ENCODE measurements around the gene IGSF23.
"Not testable (repeated sequence)": the region's sequence is repeated elsewhere in the genome, so short reads cannot be mapped to it uniquely, and the experiment has no call there.

IGSF23 gene

DNA sequence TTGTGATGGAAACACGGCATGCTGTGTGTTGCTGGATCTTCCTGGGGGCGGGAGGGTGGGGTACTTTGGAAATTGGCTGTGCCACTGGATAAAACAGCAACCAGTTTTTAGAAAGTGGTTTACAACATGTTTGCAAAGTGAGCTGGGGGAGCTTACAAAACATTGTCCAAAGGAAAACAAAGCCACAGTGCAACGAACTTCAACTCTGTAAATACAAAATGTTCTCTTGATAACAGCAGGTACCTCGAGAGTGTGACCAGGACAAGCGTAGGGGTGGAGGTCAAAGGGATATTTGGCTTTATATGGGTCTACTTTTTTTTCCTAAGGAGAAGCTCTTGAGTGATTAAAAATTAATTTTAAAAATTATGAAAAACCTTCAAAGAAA lies 2.5 kb downstream of the IGSF23 start:
- DNase-seq: no peak

DNA sequence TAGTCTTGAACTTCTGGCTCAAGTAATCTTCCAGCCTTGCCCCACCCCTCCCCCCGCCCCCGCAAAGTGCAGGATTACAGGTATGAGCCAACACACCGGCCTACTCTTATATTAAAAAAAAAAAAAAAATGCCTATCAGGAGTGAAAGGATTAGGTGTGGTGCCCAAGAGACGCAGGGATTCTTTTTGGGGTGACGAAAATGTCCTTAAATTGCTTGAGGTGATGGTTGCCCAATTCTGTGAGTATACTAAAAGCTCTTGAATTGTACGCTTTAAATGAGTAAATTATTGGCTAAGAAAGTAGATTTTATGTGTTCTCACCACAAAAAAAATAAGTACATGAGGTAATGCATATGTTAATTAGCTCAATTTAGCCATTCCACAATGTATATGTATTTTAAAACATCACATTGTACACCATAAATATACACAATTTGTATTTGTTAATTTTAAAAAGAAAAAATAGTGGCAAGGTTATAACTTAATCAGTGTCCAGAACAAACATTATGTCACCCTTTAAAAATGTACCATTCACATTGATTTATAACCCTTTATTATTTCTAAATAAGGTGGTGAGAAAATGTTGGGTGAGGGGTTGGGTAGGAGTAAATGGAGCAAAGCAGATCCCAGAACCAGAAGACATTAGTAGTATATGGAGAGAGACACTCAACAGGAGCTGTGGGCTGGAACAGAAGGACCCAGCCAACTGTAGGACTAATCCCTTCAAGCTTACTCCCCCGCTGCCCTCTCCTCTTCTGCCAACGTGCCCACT lies 3.9 kb downstream of the IGSF23 start:
- no peak for DNase-seq

DNA sequence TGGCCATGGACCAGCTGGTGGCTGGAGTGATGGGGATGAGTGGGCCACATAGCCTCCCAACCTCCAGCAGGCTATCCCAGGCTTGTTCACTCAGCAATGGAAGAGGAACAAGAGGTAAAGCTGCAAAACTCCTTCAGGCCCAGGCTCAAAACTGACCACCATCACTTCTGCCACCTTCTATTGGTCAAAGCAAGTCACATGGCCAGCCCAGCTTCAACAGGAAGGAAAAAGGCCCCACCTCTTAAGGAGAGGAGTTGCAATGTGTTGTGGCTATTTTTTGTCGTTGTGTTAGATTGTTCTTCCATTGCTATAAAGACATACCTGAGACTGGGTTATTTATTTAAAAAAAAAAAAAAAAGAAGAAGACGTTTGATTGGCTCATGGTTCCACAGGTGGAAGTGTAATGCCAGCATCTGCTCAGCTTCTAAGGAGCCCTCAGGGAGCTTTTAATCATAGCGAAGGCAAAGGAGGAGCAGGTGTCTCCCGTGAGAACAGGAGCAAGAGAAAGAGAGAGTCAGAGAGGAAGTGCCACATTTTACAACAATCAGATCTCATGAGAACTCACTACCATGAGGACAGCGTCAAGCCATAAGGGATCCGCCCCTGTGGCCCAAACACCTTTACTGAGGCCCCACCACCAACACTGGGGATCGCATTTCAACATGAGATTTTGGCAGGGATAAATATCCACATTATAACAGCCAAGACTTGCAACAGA lies 5.4 kb downstream of the IGSF23 start:
- no peak for DNase-seq

DNA sequence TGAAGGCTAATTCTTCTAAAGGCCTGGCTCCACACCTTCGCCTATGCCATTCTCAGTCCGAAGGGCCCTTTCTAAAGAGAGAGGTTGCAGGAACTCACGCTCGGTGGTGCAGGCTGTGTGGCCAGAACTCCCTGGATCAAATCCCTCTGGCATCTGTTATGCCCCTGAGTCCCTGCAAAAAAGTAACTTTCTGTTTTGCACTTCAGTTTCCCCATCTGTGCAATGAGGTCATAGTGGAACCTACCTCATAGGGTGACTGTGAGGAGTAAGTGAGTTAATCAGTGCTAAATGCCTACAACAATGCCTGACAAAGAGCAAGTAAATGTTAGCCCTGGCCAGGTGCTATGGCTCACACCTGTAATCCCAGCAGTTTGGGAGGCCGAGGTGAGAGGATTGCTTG lies 7.3 kb downstream of the IGSF23 start:
- DNase-seq: no peak

DNA sequence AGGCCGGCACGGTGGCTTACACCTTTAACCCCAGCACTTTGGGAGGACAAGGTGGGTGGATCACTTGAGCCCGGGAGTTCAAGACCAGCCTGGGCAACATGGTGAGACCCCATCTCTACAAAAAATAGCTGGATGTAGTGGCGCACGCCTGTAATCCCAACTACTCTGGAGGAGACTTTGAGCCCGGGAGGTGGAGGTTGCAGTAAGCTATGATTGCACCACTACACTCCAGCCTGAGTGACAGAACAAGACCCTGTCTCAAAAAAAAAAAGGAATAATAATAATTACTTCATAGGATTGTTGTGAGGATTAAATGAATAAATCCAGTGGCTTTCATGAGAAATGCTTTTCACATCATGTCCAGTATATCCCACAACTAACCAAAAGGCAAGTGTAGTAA lies 8.0 kb downstream of the IGSF23 start:
- no peak for DNase-seq

DNA sequence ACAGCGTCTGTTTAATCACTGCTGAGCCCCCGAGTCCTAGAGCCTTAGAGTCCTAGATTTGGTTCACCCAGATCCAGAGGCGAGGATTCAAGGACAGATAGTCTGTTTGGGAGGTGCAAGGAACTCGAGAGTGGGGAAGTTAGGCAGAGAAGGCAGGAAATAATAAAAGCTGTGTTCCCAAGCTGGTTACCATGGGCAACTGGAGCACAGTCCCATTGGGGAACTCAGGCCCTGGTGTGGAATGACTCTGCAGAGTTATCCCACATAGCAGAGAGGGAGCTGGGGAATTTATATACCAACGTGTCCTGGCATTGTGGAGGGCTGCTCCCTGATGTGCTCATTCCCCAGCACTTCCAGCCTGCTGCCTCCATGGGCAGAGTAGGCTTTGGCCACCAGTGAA lies 9.7 kb downstream of the IGSF23 start:
- no peak for DNase-seq

DNA sequence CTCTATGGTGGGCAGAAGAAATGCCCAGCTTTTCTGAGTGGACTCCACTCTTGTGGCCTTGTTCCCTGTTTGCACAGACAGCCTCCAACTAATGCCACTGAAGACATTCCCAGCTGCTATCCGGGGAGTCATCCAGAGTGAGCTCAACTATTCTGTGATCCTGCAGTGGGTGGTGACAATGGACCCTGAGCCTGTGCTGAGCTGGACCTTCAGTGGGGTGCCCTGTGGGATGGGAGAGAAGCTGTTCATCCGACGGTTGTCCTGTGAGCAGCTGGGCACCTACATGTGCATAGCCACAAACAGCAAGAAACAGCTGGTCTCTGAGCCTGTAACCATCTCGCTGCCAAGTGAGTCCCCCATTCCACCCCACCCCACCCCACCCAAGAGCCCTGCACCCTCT lies 10.3 kb downstream of the IGSF23 start:
- DNase-seq: no peak

DNA sequence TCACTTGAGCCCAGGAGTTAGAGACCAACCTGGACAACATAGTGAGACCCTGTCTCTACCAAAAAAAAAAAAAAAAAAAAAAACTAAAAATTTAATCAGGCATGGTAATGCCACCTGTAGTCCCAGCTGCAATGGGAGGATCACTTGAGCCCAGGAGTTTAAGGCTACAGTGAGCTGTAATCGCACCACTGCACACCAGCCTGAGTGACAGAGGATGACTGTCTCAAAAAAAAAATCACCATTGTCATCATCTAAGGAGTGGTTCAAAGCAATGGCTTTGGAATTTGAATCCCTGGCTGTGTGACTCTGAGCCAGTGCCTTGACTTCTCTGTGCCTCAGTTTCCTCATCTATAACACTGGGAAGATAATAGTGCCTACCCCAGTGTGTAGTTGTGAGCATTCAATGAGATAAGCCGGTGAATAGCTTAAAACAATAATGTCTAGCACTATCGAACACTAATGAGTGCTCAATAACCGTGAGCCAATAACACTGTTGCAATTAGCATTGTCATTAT lies 11.5 kb downstream of the IGSF23 start:
- DNase-seq: no peak

DNA sequence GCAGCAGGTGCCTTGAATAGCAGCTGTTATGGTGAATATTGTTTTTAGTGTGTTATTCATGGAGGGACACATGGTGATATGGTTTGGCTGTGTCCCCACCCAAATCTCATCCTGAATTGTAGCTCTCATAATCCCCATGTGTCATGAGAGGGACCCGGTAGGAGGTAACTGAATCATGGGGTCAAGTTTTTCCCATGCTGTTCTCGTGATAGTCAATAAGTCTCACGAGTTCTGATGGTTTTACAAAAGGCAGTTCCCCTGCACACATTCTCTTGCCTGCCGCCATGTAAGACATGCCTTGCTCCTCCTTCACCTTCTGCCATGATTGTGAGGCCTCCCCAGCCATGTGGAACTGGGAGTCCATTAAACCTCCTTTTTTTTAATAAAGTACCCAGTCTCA lies 12.3 kb downstream of the IGSF23 start:
- not testable (repeated sequence) for DNase-seq

DNA sequence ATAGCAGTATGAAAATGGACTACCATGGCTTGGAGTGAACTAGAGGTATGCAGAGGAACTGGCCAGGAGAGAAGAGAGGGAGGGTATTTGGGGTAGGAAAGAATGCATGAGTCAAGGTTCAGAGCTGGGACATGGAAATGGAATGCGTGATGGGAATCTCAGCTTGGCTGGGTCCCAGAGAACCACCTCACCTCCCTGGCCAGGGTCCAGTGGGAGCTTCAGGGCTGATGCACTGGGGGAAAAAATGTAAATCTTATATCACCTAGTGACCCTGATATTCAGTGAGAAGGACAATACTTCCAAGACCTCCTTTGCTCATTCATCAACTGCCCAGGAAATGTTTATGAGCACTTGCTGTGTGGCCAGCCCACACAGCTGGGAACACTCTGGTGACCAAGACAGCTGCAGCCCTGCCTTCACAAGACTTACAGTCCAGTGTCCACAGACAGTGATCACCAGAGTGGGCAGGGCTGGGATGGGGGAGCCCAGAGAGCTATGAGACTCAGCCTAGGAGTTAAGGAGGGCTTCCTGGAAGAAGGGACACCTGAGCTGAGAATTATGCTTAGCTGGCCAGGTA lies 12.8 kb downstream of the IGSF23 start:
- no peak for DNase-seq

DNA sequence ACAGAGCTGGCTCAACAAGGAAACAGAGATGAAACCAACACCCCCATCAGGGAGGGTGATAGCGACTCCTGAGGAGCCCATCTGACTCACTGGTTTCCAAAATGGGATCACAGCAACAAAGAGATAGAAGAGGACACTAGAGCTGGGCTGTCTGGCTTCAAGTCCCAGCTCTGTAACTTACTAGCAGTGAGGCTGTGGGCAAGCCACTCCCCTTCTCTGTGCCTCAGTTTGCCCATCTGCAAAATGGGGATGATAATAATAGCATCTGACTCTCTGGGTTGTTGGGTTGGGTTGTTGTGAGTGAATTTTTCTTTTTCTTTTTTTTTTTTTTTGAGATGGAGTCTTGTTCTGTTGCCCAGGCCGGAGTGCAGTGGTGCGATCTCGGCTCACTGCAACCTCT lies 14.3 kb downstream of the IGSF23 start:
- DNase-seq: no peak

DNA sequence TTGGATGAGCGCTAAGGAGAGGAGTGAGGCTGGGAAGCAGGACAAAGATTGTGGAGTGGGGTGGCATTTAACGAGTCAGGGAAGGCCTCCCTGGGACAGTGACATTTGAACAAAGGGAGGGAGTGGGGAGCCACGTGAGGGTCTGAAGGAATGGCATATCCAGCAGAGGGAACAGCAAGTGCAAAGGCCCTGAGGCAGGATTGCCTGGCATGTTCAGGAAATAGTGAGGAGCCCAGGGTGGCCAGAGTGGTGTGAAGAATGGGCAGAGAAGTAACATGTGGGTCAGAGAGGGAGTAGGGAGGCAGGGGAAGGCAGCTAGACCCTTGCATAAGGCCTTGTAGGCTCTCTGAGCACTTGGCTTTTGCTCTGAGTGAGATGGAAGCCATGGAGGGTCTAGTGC lies 15.4 kb downstream of the IGSF23 start:
- no peak for DNase-seq

DNA sequence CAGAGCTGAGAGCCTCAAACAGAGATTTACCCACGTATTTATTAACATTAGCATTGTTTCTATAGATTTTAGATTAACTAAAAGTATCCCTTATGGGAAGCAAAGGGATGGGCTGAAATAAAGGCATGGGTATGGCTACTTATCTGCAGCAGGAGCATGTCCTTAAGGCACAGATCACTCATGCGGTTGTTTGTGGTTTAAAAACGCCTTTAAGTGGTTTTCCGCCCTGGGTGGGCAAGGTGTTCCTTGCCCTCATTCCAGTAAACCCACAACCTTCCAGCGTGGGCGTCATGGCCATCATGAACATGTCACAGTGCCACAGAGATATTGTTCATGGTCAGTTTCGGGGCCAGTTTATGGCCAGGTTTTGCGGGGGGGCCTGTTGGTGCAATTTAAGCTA lies 18.2 kb downstream of the IGSF23 start:
- DNase-seq: not testable (repeated sequence)

DNA sequence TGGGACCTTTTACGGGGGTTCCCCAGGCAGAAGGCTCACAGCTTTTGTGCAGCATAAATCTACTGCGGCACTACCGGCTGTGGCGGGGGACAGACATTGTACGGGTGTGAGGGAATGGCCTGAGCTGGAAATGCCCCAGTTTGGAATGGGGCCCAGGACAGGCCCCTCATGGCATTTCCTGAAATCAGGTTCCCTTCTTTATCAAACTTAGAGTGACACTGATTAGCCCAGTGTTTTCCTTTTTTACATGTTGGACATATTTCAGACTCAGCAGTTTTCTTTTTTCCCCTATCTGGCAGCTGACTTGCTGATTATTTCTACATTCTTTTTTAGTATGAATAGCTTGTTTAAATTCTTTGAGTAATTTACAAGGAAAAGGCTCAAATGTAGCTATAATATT lies 20.7 kb downstream of the IGSF23 start:
- DNase-seq: not testable (repeated sequence)

DNA sequence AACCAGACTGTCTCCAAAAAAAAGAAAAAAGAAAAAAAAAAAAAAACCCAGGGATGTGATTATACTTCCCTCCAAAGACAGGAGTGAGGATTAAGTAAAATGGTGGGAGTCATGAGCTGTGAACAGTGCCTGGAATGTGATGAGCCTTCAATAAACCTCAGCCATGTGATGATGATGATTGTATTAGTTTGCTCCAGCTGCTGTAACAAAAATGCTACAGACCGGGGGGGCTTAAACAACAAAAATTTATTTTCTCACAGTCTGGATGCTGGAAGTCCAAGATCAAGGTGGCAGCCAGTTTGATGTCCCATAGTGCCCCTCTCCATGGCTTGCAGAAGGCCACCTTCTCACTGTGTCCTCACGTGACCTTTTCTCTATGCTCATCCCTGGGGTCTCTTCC lies 21.4 kb downstream of the IGSF23 start:
- DNase-seq: no peak

DNA sequence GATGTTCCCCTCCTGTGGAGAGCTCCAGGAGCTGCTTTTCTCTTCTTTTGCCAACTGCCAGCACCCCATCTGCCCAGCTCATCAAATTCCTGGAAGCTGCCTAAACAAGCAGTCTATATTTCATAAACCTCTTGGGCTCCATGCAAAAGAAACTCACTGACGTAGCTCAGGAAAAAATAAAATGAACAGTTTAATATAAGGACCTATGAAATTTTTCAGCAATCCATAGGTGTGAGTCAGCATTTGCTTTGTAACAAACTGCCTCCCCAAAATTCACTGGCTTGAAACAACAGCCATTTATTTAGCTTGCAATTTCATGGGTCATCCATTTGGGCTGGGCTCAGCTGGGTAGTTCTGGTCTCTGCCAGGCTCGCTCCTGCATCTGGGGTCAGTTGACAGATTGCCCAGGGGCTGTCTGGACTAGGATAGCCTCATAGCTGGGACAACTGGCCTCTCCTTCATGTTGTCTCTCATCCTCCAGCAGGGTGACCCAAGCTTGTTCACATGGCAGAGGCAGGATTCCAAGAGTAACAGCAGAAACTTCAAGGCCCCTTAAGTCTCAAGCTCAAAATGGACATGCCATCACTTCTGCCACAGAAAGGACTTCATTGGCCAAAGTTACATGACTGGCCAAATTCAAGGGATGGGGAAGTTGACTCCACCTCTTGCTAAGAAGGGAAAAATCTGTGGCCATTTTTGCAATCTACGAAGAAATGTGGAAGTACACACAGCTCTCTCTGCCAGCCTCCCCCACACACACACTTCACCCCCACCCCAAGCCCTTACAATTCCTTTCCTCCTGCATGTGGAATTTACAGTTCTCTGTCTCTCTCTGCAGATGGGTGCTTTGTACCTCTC lies 22.4 kb downstream of the IGSF23 start:
- DNase-seq: peak in 1 of 2 experiments; percentile 40

DNA sequence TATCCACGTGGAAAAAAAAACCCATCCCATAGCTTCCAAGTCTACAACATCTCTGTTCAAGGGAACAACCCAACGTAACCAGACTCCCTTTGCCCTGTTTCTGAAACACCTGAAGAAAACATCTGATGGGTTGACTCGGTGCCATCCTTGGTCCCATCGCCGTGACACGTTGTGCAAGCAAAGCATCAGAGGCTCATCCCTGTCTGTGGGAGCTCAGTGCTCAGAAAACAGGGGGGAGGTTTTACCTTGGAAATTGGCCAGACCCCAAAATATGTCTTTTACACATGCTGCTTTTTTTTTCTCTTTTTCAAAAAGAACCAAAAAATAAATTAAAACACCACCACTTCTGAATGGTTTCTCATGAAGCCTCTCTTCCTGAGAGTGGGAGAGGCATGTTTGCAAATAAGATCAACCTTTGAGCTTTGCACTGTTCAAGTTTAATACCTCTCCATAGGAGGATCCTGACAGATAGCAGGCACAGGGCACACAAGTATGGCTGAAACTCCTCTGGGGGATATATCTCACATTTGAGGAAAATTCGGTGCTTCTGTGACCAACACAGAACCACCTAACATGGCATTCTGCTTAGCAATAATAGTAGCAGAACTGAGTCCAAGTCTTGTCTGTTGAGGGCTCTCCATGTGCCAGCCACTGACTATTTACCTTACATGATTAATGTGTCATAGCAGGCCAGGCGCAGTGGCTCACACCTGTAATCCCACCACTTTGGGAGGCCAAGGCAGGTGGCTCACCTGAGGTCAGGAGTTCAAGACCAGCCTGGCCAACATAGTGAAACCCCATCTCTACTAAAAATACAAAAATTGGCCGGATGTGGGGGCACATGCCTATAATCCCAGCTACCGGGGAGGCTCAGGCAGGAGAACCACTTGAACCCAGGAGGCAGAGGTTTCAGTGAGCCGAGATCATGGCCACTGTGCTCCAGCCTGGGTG lies 23.4 kb downstream of the IGSF23 start:
- DNase-seq: no peak

DNA sequence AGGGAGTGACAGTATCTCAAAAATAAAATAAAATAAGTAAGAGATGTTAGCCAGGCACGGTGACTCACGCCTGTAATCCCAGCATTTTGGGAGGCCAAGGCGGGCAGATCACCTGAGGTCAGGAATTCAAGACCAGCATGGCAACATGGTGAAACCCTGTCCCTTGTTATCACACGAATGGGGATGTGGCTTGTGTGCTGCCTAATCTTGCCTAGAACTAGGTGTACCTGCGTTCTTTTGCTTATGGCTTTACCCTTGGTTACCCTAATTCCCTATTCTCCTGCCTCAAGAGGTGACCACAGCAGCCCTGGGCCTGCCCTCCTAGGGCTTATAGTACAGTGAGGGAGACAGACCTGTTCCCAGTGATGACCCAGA lies 24.0 kb downstream of the IGSF23 start:
- no peak for DNase-seq

DNA sequence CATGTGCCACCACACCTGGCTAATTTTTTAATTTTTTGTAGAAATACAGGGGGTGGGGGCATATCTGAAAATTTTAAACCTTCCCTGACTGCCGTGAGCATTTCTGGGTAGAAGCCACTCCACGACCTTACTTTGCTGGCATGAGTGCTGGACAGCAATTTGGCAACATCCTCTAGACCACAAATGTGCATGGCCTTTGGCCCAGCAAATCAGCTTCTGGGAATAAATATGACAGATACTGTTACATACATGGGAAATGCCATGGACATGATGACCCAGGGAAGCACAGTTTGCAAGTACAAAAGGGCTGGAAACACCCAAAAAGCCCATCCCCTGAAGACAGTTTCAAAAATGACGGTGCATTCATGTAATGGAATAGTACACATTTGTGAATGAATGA lies 27.2 kb downstream of the IGSF23 start:
- DNase-seq: no peak

DNA sequence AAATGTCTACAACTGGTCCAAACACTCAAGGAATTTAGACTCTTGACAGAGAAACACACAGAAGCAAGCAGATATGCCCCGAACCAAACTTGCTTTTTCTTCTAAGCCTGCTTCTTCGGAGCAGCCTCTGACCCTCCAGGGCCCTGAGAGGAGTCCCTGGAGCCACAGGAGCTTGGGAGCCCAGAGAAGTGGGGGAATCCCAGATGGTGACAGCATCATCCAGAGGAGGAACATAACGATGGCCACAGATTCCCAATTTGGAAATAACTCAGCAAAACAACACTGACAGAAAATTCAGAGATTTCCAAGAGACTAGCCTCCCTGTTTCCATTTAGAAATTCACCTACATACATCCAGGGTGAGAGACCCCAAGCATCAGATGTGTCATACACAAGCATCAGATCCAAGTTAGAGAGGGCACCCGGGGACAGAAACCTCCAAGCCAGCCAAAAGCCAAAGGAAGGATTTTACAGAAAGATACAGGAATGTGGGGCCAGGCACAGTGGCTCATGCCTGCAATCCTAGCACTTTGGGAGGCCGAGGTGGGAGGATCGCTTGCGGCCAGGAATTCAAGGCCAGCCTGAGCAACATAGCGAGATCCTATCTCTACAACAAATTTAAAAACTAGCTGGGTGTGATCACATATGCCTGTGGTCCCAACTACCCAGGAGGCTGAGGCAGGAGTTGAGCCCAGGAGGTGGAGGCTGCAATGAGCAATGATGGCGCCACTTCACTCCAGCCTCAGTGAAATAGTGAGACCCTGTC lies 28.3 kb downstream of the IGSF23 start:
- no peak for DNase-seq

DNA sequence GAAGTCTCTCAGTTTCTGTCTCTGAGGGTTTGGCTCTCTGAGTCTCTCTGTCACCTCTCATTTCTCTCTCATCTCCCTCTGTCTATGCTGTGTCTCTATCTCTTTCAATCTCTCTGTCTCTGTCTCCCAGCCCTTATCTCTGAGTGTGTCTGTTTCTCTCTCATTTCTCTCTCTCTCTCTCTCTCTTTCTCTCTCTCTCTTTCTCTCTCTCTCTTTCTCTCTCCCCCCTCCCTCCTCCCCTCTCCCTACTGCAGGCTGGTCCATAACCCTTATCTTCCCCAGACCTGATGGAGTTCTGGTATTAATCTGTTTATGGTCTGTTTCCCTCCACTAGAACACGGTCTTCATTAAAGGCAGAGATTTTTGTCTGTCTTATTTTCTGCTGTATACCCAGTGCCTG lies 29.0 kb downstream of the IGSF23 start:
- DNase-seq: no peak
